ENCODE data around the gene LRRC26. TPM values are rescaled to one million over a fixed set of nuclear protein-coding genes. Genes with fewer than 3 reads are reported as not detected.

Gene LRRC26
- total and polyA plus RNA-seq, 2 donors (not counting 3 experiments of a cell fraction or from before 2014, with no cell fraction given) = 0.08 TPM; not detected in 1

DNA sequence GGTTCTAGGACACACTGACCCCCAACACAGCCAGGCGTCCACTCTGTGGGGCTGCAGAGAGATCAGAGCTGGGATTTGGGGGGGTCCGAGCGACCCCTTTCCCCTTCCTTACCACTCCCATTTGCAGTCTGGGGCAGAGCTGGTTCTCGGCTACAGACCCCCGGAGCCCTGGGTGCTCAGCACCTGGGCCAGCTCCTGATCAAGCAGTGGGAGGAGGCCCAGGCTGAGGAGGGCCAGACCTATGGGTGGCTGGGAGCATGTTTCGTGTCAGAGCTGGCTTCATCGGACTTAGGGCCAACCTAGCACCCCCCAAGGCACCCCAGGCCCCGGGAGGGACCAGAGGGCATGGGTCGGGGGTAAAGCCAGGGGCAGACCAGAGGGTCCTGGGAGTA is 23.3 kb downstream of the LRRC26 start:
- H3K27ac ChIP-seq (ENCODE audit: insufficient read depth, low read depth, low read length) = no peak overlapping the region
- dilution Hi-C loops (cut with MboI; ENCODE audit: extremely low pct_ligation_motif_present, low sequenced_read_pairs) = no loop called here
- ChIA-PET POLR2A (interaction anchor here (0.8 kb wide), 1 partner anchor 94 kb away, joined by 3 read pairs; the partner anchor contains the start of gene TUBB4B), CTCF (no interaction called here)
- no TSS peak for BruUV-seq (replicated peaks)
- intact Hi-C loops (cut with micrococcal nuclease) = no loop called here
- no peaks in the 10 kb centered on the region for H3K27me3 ChIP-seq (ENCODE audit: control insufficient read depth in 2 of 2, insufficient read depth in 2 of 2, low read length in 2 of 2)
- no peaks in the 10 kb centered on the region for H3K9me1 ChIP-seq (replicated peaks; ENCODE audit: control insufficient read depth, extremely low read depth, insufficient read depth, low read length)
- FAIRE-seq (no peak), DNase-seq (ENCODE audit: low read depth, low spot score) (no peak)
- no peak overlapping the region for H2AFZ ChIP-seq (ENCODE audit: low read depth, low read length)
- no peaks in the 10 kb centered on the region for H3K79me2 ChIP-seq (ENCODE audit: control insufficient read depth, insufficient read depth, low read length)
- TF ChIP-seq EZH2 (IDR thresholded peaks at IDR 0.05; ENCODE audit: borderline replicate concordance, low read depth, low read length, severe bottlenecking) (no peak), JUN (IDR thresholded peaks at IDR 0.05; ENCODE audit: borderline replicate concordance, insufficient read depth, insufficient read length, low read depth) (no peak), MYC (IDR thresholded peaks at IDR 0.05; ENCODE audit: low read depth, low read length) (no peak), POLR2A (IDR thresholded peaks at IDR 0.05; ENCODE audit: low read depth, low read length) (no peak), POLR2AphosphoS5 (IDR thresholded peaks at IDR 0.05; ENCODE audit: insufficient read depth, low read depth, low read length) (no peak), FOS (IDR thresholded peaks at IDR 0.05; ENCODE audit: borderline replicate concordance, insufficient read depth, low read length) (no peak), GATA2 (IDR thresholded peaks at IDR 0.05; ENCODE audit: insufficient read depth, insufficient read length, low read depth, low read length) (no peak)
- TF ChIP-seq, protein P1, sequence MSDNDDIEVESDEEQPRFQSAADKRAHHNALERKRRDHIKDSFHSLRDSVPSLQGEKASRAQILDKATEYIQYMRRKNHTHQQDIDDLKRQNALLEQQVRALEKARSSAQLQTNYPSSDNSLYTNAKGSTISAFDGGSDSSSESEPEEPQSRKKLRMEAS (IDR thresholded peaks at IDR 0.05; ENCODE audit: insufficient read depth, insufficient read length) = no peak
- TF ChIP-seq, protein P2, sequence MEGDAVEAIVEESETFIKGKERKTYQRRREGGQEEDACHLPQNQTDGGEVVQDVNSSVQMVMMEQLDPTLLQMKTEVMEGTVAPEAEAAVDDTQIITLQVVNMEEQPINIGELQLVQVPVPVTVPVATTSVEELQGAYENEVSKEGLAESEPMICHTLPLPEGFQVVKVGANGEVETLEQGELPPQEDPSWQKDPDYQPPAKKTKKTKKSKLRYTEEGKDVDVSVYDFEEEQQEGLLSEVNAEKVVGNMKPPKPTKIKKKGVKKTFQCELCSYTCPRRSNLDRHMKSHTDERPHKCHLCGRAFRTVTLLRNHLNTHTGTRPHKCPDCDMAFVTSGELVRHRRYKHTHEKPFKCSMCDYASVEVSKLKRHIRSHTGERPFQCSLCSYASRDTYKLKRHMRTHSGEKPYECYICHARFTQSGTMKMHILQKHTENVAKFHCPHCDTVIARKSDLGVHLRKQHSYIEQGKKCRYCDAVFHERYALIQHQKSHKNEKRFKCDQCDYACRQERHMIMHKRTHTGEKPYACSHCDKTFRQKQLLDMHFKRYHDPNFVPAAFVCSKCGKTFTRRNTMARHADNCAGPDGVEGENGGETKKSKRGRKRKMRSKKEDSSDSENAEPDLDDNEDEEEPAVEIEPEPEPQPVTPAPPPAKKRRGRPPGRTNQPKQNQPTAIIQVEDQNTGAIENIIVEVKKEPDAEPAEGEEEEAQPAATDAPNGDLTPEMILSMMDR (IDR thresholded peaks at IDR 0.05; ENCODE audit: extremely low read depth in 1 of 2, insufficient read depth in 1 of 2, low read depth in 1 of 2, low read length in 2 of 2) = no peak
- no peak overlapping the region for H3K4me3 ChIP-seq (replicated peaks in 1 of 3; ENCODE audit: insufficient read depth in 1 of 3, low read depth in 1 of 3, low read length in 3 of 3)
- no peaks in the 10 kb centered on the region for H3K36me3 ChIP-seq (ENCODE audit: control insufficient read depth in 2 of 2, extremely low read depth in 1 of 2, insufficient read depth in 2 of 2, low read length in 2 of 2)
- H3K9ac ChIP-seq (replicated peaks; ENCODE audit: extremely low read depth, insufficient read depth, low read length) = no peak overlapping the region
- H3K4me2 ChIP-seq (ENCODE audit: insufficient read depth, low read length) = no peak overlapping the region
- H4K20me1 ChIP-seq (replicated peaks; ENCODE audit: control insufficient read depth, extremely low read depth, insufficient read depth, low read length) = no peaks in the 10 kb centered on the region
- H3K9me3 ChIP-seq (replicated peaks; ENCODE audit: control insufficient read depth, insufficient read depth, low read length) = no peaks in the 10 kb centered on the region
- H3K4me1 ChIP-seq (ENCODE audit: control insufficient read depth, extremely low read depth, insufficient read depth, low read length) = no peaks in the 10 kb centered on the region

All from endothelial cell of umbilical vein (primary cell).